Esophagus squamous epithelium (tissue), 4 donors: ENCODE measurements around the gene NECTIN2.

Experiments
- CTCF ChIP-seq, 6 experiments: fragments of 450-650 bp in 4 of 6; fragments of 200-600 bp in 2 of 6; sonication (generic) in 2 of 6; IDR thresholded peaks; one replicate each; pipeline ENCODE4 v1.5.1; 2016 to 2019; ENCODE audit warnings: antibody characterized with exemption in 6 of 6, mild to moderate bottlenecking in 4 of 6, moderate library complexity in 4 of 6
- POLR2A ChIP-seq, 4 donors: fragments of 450-650 bp; IDR thresholded peaks; one replicate each; pipeline ENCODE4 v1.6.1; 2017; ENCODE audit warnings: antibody characterized with exemption in 4 of 4, mild to moderate bottlenecking in 4 of 4, moderate library complexity in 3 of 4

GRCh38 chr19:44819246-44819832 is 26.8 kb upstream of the NECTIN2 start:
- TF ChIP-seq POLR2A (IDR thresholded peaks at IDR 0.05) (no peak), CTCF (IDR thresholded peaks at IDR 0.05) (no peak)
